Glomerular visceral epithelial cell (primary cell): ENCODE data around the gene PDCD2L.
"Not testable (repeated sequence)": the region's sequence is repeated elsewhere in the genome, so short reads cannot be mapped to it uniquely, and the experiment has no call there.

Source experiments
- DNase-seq: peaks from one replicate; pipeline ENCODE4 v3.0.0-alpha.2; 2016; ENCODE audit errors: extremely low spot score

Gene PDCD2L

GRCh38 chr19:34469026-34469425, 64.8 kb downstream of the PDCD2L start:
- DNase-seq = not testable (repeated sequence)

- DNase-seq = no peak
Measured at GRCh38 chr19:34471906-34472700, 67.9 kb downstream of the PDCD2L start.

GRCh38 chr19:34474233-34474989, 70.2 kb downstream of the PDCD2L start:
- DNase-seq = no peak

GRCh38 chr19:34475026-34475974, 71.1 kb downstream of the PDCD2L start:
- peak; percentile 38 for DNase-seq
